ENCODE results near the gene POU4F1.
A peak's percentile ranks its signal among the peaks of the same experiment; 100 is the strongest.
"Not testable (repeated sequence)": the region's sequence is repeated elsewhere in the genome, so short reads cannot be mapped to it uniquely, and the experiment has no call there.

Gene POU4F1, protein sequence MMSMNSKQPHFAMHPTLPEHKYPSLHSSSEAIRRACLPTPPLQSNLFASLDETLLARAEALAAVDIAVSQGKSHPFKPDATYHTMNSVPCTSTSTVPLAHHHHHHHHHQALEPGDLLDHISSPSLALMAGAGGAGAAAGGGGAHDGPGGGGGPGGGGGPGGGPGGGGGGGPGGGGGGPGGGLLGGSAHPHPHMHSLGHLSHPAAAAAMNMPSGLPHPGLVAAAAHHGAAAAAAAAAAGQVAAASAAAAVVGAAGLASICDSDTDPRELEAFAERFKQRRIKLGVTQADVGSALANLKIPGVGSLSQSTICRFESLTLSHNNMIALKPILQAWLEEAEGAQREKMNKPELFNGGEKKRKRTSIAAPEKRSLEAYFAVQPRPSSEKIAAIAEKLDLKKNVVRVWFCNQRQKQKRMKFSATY

DNA sequence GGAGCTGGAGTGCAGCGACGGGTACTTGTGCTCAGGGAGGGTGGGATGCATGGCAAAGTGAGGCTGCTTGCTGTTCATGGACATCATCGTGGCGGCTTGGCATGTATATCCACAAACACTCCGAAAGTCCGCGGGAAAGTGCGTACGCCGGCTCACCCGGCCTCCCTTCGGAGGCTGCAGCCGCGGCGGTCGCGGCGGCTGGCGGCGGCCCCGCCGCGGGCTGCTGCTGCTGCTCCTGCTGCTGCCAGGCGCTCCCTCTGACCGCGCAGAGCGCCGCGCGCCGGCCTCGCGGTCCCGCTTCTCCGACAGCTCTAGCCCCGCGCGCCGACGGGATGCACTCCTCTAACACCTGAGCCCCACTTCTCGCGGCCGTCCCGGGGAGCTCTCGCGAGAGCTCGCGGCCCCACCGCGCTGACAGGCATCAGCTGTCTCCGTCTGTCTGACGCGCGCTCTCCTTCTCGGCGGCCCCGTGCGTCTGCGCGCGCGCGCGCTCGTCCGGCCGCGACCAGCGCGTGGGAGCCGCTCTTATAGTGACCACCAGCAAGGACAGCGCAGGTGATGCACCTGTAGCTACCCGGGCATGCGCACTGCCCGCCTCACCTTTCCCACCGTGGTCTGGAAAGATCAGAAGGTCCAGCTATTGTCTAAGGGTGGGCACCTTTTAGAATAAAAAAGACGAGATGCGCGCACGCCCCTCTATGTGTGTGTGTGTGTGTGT, at the start of gene POU4F1:
POU4F1 (minus strand) TSS at position 313 of the 718 bp plus-strand sequence; CDS start at position 87, 226 bp downstream.
- peak; percentile 50 to 79 for DNase-seq

DNA sequence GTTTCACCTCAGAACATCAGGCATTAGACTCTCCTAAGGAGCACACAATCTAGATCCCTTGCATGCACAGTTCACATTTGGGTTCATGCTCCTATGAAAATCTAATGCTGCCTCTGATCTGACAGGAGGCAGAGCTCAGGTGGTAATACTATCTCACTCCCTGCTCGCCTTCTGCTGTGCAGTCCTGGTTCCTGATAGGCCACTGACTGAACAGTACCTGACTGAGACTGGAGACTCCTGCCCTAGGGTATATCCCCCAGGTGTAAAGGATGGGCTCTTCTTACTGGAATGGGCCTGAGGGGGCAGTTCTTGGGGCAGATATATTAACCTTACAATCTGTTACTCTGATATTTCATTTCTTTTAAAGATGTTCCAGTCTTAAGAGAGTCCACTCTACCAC, 49.3 kb upstream of the POU4F1 start:
- DNase-seq: no peak

- DNase-seq: no peak
Measured at GRCh38 chr13:78650717-78651083, 47.3 kb upstream of the POU4F1 start.

DNA sequence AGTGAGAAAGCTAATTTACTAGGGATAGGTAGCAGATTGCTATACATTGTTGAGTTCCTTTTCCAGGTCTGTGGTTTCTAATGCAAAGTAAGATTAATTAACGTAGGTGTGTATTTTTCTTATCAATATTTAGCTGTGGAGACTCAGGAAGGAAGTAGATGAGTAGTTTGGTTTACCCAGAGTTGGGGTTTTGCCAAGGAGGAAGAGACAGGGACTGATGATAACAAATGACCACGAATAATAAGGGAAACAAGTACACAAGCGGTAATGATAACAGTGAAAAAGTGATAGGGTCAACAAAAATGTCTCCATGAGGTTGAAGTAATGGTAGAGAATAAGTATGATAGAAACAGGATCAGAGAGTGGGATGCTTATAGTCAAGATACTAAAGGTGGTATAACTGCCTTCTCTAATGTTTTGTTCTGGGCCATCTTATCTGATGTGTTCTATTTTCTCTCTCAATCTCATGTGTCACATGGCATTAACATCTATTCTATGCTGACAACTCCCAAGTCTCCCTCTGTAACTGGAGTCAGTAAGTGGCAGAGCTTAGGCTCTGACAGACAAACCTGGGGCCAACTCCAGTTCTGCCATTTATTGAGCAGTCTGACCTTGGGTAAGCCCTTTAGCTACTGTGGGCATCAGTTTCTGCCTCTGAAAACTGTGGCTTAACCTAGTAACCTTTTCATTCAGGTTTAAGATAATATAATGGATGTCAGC, 46.8 kb upstream of the POU4F1 start:
- no peak for DNase-seq

- DNase-seq: not testable (repeated sequence)
Measured at GRCh38 chr13:78647109-78647678, 43.8 kb upstream of the POU4F1 start.

DNA sequence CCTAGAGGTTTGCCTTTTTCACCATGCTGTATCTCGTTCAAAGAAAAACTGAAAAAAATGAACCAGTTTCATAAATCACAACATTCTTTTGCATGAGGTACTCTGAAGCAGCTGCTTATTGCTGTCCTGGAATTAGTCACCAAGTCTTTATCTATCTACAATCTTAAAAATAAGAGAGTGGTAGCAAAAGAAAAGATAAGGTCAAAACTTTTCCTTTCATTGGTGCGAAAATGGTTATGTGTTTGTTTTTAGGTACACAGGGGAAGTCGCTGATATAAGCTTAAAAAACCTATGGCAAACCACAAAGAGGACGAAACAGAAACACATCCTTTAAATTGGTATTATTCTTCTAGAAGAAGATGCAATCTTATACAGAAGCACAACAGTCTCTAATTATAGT, 34.9 kb upstream of the POU4F1 start:
- DNase-seq: no peak

GRCh38 chr13:78636495-78636894, 33.1 kb upstream of the POU4F1 start:
- no peak for DNase-seq

GRCh38 chr13:78632996-78633395, 29.6 kb upstream of the POU4F1 start:
- DNase-seq: no peak

- no peak for DNase-seq
Measured at GRCh38 chr13:78631077-78631476, 27.7 kb upstream of the POU4F1 start.

- DNase-seq: no peak
Measured at GRCh38 chr13:78630511-78630910, 27.2 kb upstream of the POU4F1 start.

GRCh38 chr13:78625384-78625783, 22.0 kb upstream of the POU4F1 start:
- DNase-seq: no peak

DNA sequence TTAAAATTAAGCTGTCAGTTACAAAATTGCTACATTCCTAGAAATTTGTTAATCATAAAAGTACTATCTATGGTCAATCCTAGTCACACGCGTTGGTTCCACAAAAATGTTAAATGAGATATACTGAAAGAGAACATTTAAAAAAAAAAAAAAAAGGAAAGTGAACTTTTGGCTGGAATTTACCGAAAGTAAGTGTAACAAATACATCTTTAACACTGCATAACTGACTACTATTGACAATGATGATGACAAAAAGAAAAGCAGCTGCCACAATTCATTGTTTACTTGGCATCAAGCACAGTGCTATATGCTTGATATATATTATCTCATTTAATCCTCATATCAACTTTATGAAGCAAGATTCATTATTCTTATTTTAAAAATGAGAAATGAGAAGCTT, 19.8 kb upstream of the POU4F1 start:
- no peak for DNase-seq

DNA sequence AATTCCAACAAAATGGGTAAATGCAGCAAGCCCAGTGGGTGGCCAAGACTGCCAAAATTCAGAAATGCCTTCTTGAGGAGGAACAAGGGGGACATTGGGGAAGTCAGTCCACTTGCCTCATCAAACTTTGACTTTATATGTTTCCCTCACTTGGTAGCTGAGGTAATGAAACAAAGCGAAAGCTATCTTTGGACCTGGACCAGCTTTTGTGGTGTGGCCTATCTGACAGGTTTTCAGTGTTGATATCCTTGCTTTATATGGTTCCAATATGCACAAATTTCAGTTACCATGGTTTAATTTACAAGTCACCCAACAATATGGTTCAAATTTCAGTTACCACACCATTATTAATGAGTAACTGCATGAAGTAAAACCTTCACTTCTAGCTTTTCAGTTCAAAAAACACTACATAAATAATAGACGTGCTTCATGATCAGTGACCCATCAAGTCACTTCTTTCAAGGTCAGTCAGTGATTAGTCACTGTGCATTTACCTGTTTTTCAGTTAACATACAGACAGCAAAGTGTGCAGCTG, 17.7 kb upstream of the POU4F1 start:
- DNase-seq: no peak

GRCh38 chr13:78618411-78618810, 15.1 kb upstream of the POU4F1 start:
- DNase-seq: no peak

- DNase-seq: no peak
Measured at GRCh38 chr13:78611040-78611439, 7.7 kb upstream of the POU4F1 start.

DNA sequence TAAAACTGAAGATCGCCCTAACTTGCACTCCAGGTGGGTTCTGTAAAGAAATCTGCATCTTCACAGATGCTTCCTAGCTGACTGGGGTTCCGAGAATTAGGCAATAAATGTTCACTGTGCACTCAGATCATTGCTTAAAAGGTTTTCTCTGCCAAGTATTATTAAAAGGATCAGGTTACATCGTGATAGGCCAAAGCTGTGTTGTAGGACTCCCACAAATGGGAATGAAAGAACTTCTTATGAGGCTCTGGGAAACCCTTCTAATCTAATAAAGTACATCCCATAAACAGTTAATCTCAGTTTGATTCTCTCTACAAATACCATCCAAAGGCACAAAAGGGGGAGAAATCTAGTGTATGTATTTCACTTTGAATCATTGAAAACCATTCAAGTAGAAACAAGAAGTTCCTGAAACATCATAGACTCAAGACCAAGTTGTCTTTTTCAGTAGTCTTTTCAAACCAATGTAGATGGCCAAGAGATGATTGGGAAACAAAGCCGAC, 7.1 kb upstream of the POU4F1 start:
- DNase-seq: peak in 1 of 2 experiments; percentile 8

- DNase-seq: no peak
Measured at GRCh38 chr13:78609464-78610205, 6.3 kb upstream of the POU4F1 start.

DNA sequence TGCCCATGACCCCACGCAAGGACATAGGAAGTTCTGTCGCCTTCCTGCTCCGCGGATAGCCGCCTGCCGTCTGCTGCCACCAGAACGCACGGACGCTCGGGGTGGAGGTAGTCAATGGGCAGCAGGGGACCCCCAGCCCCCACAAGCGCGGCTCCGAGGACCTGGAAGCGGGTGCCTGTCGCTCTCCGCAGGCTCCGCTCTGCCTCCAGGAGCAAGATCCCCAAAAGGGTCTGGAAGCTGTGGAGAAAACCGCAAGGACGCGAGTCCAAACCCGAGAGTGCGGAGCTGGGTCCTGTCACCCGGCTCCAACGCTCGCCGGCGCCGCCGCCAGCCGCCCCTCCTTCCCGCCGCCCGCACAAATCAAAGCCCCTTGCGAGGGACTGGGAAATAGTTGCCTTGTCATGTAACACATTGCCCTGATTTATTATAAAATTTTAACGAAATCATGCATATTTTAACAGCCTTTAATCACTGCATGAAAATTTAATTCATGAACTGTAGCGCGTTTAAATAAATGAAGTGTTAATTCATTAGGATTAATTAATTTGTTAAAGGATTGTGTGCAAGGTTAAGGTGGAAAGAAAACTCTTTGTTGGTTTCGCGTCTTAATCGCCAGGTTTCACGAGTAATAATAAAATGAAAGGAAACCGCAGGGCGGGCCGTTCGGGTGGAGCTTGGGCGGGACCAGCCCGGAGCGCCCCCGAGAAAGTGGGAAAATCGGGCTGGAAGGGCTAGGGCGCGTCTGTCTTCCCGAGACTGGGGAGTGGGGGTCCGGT, 5.5 kb upstream of the POU4F1 start:
- DNase-seq: no peak

- no peak for DNase-seq
Measured at GRCh38 chr13:78608252-78608687, 4.9 kb upstream of the POU4F1 start.

GRCh38 chr13:78607409-78608251, 4.3 kb upstream of the POU4F1 start:
- no peak for DNase-seq
